HepG2 (cell line): ENCODE results near the gene RPUSD3. TPM values are rescaled to one million over a fixed set of nuclear protein-coding genes. Genes with fewer than 3 reads are reported as not detected.

Source experiments
- ATAC-seq: fragments of 200-7000 bp; cut with Tn5 transposase; 3 replicates; pipeline ENCODE4 v1.9.1; 2020; ENCODE audit warnings: mild to moderate bottlenecking, moderate library complexity
- BruUV-seq: library from RNA; stranded (reverse); fragments of 400-500 nt; replicated peaks from 2 replicates; lab custom pipeline; 2021; lab: Mats Ljungman, UMichigan
- CTCF ChIA-PET: fragments of 300-600 bp; formaldehyde crosslinking; extraction: SDS; loops from one replicate; lab custom pipeline; 2021; ENCODE audit warnings: low total read pairs, inconsistent platforms, low intra/inter-chr PET ratio; lab: Yijun Ruan, JAX
- POLR2A ChIA-PET: fragments of 350-600 bp; sonication (Branson Sonifier 250); formaldehyde crosslinking; loops from one replicate; lab custom pipeline; 2020; ENCODE audit warnings: antibody characterized with exemption, inconsistent platforms; lab: Yijun Ruan, JAX
- DNase-seq: peaks from one replicate; pipeline ENCODE4 v3.0.0-alpha.2; 2015; ENCODE audit warnings: low spot score
- FAIRE-seq: peaks from 3 replicates; lab custom pipeline; 2011; peaks lifted over from hg19 to GRCh38; lab: Jason Lieb, UNC
- H2AFZ ChIP-seq: one replicate; pipeline ENCODE4 v1.6.1; 2011; ENCODE audit warnings: low read length, inconsistent platforms
- H3K27ac ChIP-seq: fragments of 300-600 bp; 3 replicates; pipeline ENCODE4 v1.8.0; 2011; ENCODE audit warnings: mixed run types, mild to moderate bottlenecking, mixed read lengths, low read length, inconsistent platforms; ENCODE audit not compliant: insufficient read depth; ENCODE audit errors: extremely low read length
- H3K27me3 ChIP-seq, 2 experiments: fragments of 200-600 bp in 1 of 2; 2 replicates in 1 of 2; 3 replicates in 1 of 2; pipeline versions ENCODE4 v1.6.0 to v1.8.0; 2011; ENCODE audit warnings: low read length in 2 of 2, mild to moderate bottlenecking in 2 of 2, moderate library complexity in 2 of 2, inconsistent platforms in 1 of 2; ENCODE audit not compliant: insufficient read depth in 2 of 2, control insufficient read depth in 1 of 2
- H3K36me3 ChIP-seq, 2 experiments: fragments of 200-600 bp in 1 of 2; replicated peaks in 1 of 2; 2 replicates in 1 of 2; 3 replicates in 1 of 2; pipeline versions ENCODE4 v1.5.1 to v1.8.0; 2011; ENCODE audit warnings: low read length in 2 of 2, inconsistent platforms in 1 of 2; ENCODE audit not compliant: insufficient read depth in 2 of 2, control insufficient read depth in 1 of 2
- H3K4me1 ChIP-seq: 2 replicates; pipeline ENCODE4 v1.5.1; 2012; ENCODE audit warnings: low read length, inconsistent platforms; ENCODE audit not compliant: insufficient read depth
- H3K4me2 ChIP-seq: 2 replicates; pipeline ENCODE4 v1.6.0; 2011; ENCODE audit warnings: low read depth, low read length, inconsistent platforms
- H3K4me3 ChIP-seq, 3 experiments: fragments of 200-600 bp in 1 of 3; sonication (generic), shearing (Covaris generic) in 1 of 3; replicated peaks in 1 of 3; 2 replicates each; pipeline ENCODE4 v1.5.1; 2011 to 2016; ENCODE audit warnings: low read length in 3 of 3, inconsistent platforms in 2 of 3, low read depth in 2 of 3, mild to moderate bottlenecking in 2 of 3, control low read depth in 1 of 3, mixed read lengths in 1 of 3; ENCODE audit not compliant: insufficient read depth in 1 of 3
- H3K79me2 ChIP-seq: one replicate; pipeline ENCODE4 v1.6.1; 2011; ENCODE audit warnings: low read length, inconsistent platforms; ENCODE audit not compliant: insufficient read depth
- H3K9ac ChIP-seq: 2 replicates; pipeline ENCODE4 v1.6.0; 2011; ENCODE audit warnings: mild to moderate bottlenecking, low read depth, low read length, inconsistent platforms; ENCODE audit not compliant: insufficient read depth
- H3K9me3 ChIP-seq: 2 replicates; pipeline ENCODE4 v1.5.1; 2012; ENCODE audit warnings: mild to moderate bottlenecking, low read length
- H4K20me1 ChIP-seq: 2 replicates; pipeline ENCODE4 v1.6.0; 2011; ENCODE audit warnings: inconsistent platforms, mild to moderate bottlenecking, low read length, moderate library complexity; ENCODE audit not compliant: insufficient read depth
- HNRNPL ChIP-seq: fragments of 200-400 bp; formaldehyde crosslinking; IDR thresholded peaks from 2 replicates; pipeline ENCODE4 v1.6.1; 2017; ENCODE audit warnings: mild to moderate bottlenecking, low read depth, low read length
- WGBS: methylation state at CpG from one replicate; pipeline ENCODE4 v1.1.6; 2017; ENCODE audit warnings: low lambda C conversion rate; 5-methylcytosine and 5-hydroxymethylcytosine counted together
- in situ Hi-C: cut with HindIII; loops from 2 replicates; pipeline ENCODE4 v1.10.0; 2017; ENCODE audit warnings: low pct_unique_long_range_greater_than_20kb; ENCODE audit not compliant: extremely low pct_ligation_motif_present
- intact Hi-C: fragments of 100-400 bp; cut with micrococcal nuclease; formaldehyde crosslinking; loops from one replicate; pipeline ENCODE4 v1.10.0; 2022; ENCODE audit not compliant: unreplicated experiment
- polyA plus RNA-seq, 8 experiments: library from polyadenylated mRNA; depleted of rRNA in 3 of 8; stranded (reverse) in 7 of 8; unstranded in 1 of 8; fragments of >200 nt; fragmentation: Illumina TruSeq in 4 of 8; extraction: Trizol in 4 of 8; gene quantifications; 2 replicates each; pipeline versions ENCODE4 v1.2.1 to v1.2.3, GENCODE V29; 2011 to 2016; ENCODE audit warnings: low read depth in 4 of 8, missing spikeins in 1 of 8, mixed read lengths in 1 of 8; ENCODE audit not compliant: insufficient read depth in 1 of 8
- total RNA-seq, 5 experiments: library from RNA; depleted of rRNA; stranded (reverse); fragments of >200 nt; fragmentation: Illumina TruSeq; extraction: Trizol; gene quantifications; 2 replicates each; pipeline ENCODE4 v1.2.3, GENCODE V29; 2016; ENCODE audit warnings: low read depth in 1 of 5
- TF ChIP-seq, protein P1 (sequence below): IDR thresholded peaks from 2 replicates; pipeline ENCODE4 v1.6.1; 2016; ENCODE audit warnings: missing genetic modification reagents, missing compliant biosample characterization
- TF ChIP-seq, protein P2 (sequence below): sonication (generic); formaldehyde crosslinking; IDR thresholded peaks from 2 replicates; pipeline ENCODE4 v1.5.1; 2020; ENCODE audit warnings: mild to moderate bottlenecking, missing genetic modification reagents, moderate library complexity
- TF ChIP-seq, protein P3 (sequence below): sonication (generic); formaldehyde crosslinking; IDR thresholded peaks from 2 replicates; pipeline ENCODE4; 2020; ENCODE audit warnings: missing genetic modification reagents, mild to moderate bottlenecking, borderline replicate concordance

The RPUSD3 gene
- total and polyA plus RNA-seq, 2 of the 13 experiments (the other 11 are each of a cell fraction or from before 2014, with no cell fraction given), result 32.1 to 48.7 TPM

DNA sequence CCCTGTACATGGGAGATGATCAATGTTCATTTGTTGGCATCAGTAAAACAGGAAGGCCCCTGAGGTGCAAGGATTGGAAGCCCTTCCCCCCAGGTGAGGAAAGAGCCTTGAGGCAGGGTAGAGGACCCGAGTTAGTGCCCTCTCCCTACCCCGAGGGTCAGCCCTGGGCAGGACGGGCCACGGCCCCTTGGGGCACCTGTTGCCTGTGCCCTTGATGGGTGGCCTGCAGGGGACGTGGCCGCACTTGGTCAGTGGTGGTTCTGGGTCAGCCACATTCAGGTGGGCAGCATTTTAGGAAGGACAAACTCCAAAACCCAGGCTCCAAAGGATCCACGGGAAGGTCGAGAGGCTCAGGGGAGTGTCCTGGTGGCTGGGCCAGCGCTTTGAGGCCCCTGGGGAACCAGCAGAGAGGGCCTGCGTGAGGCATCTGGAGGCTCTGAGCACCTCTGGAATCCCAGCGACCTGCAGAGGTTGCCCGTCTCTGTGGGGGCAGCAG lies 15.8 kb upstream of the RPUSD3 start:
- Histone ChIP-seq H2AFZ (no peak overlapping the region), H3K36me3 (no peaks in the 10 kb centered on the region), H3K4me3 (no peak overlapping the region; a peak in 1 of 6 replicates), H4K20me1 (no peaks in the 10 kb centered on the region)
- intact Hi-C loops, result no loop called here
- TF ChIP-seq, protein P1, sequence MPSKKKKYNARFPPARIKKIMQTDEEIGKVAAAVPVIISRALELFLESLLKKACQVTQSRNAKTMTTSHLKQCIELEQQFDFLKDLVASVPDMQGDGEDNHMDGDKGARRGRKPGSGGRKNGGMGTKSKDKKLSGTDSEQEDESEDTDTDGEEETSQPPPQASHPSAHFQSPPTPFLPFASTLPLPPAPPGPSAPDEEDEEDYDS (CRISPR knock-in tag), result no peak
- TF ChIP-seq, protein P2, sequence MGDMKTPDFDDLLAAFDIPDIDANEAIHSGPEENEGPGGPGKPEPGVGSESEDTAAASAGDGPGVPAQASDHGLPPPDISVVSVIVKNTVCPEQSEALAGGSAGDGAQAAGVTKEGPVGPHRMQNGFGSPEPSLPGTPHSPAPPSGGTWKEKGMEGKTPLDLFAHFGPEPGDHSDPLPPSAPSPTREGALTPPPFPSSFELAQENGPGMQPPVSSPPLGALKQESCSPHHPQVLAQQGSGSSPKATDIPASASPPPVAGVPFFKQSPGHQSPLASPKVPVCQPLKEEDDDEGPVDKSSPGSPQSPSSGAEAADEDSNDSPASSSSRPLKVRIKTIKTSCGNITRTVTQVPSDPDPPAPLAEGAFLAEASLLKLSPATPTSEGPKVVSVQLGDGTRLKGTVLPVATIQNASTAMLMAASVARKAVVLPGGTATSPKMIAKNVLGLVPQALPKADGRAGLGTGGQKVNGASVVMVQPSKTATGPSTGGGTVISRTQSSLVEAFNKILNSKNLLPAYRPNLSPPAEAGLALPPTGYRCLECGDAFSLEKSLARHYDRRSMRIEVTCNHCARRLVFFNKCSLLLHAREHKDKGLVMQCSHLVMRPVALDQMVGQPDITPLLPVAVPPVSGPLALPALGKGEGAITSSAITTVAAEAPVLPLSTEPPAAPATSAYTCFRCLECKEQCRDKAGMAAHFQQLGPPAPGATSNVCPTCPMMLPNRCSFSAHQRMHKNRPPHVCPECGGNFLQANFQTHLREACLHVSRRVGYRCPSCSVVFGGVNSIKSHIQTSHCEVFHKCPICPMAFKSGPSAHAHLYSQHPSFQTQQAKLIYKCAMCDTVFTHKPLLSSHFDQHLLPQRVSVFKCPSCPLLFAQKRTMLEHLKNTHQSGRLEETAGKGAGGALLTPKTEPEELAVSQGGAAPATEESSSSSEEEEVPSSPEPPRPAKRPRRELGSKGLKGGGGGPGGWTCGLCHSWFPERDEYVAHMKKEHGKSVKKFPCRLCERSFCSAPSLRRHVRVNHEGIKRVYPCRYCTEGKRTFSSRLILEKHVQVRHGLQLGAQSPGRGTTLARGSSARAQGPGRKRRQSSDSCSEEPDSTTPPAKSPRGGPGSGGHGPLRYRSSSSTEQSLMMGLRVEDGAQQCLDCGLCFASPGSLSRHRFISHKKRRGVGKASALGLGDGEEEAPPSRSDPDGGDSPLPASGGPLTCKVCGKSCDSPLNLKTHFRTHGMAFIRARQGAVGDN (CRISPR knock-in tag), result peak; percentile 9; the same call in 1 of the 2 replicates
- TF ChIP-seq, protein P3, sequence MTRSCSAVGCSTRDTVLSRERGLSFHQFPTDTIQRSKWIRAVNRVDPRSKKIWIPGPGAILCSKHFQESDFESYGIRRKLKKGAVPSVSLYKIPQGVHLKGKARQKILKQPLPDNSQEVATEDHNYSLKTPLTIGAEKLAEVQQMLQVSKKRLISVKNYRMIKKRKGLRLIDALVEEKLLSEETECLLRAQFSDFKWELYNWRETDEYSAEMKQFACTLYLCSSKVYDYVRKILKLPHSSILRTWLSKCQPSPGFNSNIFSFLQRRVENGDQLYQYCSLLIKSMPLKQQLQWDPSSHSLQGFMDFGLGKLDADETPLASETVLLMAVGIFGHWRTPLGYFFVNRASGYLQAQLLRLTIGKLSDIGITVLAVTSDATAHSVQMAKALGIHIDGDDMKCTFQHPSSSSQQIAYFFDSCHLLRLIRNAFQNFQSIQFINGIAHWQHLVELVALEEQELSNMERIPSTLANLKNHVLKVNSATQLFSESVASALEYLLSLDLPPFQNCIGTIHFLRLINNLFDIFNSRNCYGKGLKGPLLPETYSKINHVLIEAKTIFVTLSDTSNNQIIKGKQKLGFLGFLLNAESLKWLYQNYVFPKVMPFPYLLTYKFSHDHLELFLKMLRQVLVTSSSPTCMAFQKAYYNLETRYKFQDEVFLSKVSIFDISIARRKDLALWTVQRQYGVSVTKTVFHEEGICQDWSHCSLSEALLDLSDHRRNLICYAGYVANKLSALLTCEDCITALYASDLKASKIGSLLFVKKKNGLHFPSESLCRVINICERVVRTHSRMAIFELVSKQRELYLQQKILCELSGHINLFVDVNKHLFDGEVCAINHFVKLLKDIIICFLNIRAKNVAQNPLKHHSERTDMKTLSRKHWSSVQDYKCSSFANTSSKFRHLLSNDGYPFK (CRISPR knock-in tag), result no peak
- 0 out of 2 replicates have a peak, but pooled peaks have one; percentile 41 for TF ChIP-seq HNRNPL
- TF ChIP-seq, all 625 proteins: peak for 2
- no TSS peak for BruUV-seq
- in situ Hi-C loops, result loop anchor here (5.0 kb wide), 1 partner anchor 38 kb away; no protein-coding TSS in a partner anchor
- Histone ChIP-seq H3K79me2 (no peaks in the 10 kb centered on the region), H3K4me2 (no peak overlapping the region), H3K9me3 (no peaks in the 10 kb centered on the region), H3K27ac (no peak overlapping the region), H3K27me3 (peaks cover 2 to 18% of the 10 kb centered on the region in 2 experiments; a peak in 2 of 5 replicates), H3K9ac (no peak overlapping the region), H3K4me1 (peaks cover 29% of the 10 kb centered on the region)
- ATAC-seq (no peak), FAIRE-seq (no peak), DNase-seq (no peak)
- POLR2A ChIA-PET, result no interaction called here
- WGBS, result 15% methylated on average over 7 of the region's 12 CpGs
- CTCF ChIA-PET, result no interaction called here
